Measurements from ENCODE around the gene ELP2. TPM values are rescaled to one million over a fixed set of nuclear protein-coding genes. Genes with fewer than 3 reads are reported as not detected.

ELP2 gene
- total RNA-seq, 6 donors from 2014 or later, result 33.1 to 91.5 (median 58.3) TPM

DNA sequence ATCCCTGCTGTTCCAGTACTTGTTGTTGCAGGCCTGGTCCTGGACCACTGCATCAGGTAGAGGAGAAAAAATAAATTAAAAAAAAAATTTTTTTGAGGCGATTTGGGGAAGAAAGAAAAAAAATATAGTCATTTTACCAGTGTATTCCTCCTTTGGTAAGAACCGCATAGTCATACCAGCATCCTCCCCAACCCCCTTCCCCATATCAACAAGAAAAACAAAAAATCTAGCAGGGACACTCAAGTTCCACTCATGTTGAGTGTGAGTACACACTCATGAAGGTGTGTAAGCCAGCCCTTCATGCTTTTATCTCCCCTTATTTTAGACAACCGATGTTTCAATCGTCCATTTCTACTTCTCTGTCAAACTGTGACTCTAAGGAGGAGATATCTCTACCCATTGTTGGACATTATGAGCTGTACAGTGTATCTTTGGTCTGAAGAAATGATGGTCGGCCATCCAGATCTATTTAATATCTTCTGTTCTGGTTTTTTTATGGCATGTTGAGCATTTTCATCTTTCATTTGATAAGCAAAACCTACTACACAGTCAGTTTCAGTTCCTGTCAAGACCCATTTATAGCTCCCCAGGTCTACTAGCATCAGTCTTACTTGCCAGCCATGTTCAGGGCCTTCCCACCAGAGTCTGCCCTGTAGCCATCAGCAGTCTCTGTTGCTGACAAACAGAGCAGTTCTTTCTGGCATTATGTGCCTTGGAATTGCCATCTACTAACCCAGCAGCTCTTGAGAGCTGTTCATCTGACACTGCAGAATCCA lies 20.0 kb downstream of the ELP2 start:
- TF ChIP-seq POLR2AphosphoS5 (IDR thresholded peaks at IDR 0.05) (no peak), POLR2A (IDR thresholded peaks at IDR 0.05) (no peak), EP300 (IDR thresholded peaks at IDR 0.05) (no peak)
- TF ChIP-seq, protein P1, sequence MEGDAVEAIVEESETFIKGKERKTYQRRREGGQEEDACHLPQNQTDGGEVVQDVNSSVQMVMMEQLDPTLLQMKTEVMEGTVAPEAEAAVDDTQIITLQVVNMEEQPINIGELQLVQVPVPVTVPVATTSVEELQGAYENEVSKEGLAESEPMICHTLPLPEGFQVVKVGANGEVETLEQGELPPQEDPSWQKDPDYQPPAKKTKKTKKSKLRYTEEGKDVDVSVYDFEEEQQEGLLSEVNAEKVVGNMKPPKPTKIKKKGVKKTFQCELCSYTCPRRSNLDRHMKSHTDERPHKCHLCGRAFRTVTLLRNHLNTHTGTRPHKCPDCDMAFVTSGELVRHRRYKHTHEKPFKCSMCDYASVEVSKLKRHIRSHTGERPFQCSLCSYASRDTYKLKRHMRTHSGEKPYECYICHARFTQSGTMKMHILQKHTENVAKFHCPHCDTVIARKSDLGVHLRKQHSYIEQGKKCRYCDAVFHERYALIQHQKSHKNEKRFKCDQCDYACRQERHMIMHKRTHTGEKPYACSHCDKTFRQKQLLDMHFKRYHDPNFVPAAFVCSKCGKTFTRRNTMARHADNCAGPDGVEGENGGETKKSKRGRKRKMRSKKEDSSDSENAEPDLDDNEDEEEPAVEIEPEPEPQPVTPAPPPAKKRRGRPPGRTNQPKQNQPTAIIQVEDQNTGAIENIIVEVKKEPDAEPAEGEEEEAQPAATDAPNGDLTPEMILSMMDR (IDR thresholded peaks at IDR 0.05), result no peak
- H3K27me3 ChIP-seq, result no peaks in the 10 kb centered on the region
- no peak overlapping the region for H3K27ac ChIP-seq
- DNase-seq, result no peak
- H3K4me3 ChIP-seq, result no peak overlapping the region
- peaks cover 0 to 98% (median 62%) of the 10 kb centered on the region in 4 donors for H3K36me3 ChIP-seq
- no peaks in the 10 kb centered on the region for H3K9me3 ChIP-seq
- 82 to 84% methylated on average over 5 of the region's 5 CpGs for WGBS, 2 donors
- no peak for ATAC-seq (ENCODE audit: low FRiP score in 2 of 2)
- H3K4me1 ChIP-seq, result no peaks in the 10 kb centered on the region

- ATAC-seq (ENCODE audit: low FRiP score in 2 of 2) (no peak), DNase-seq (no peak)
- TF ChIP-seq EP300 (IDR thresholded peaks at IDR 0.05), result no peak
- no peak for TF ChIP-seq POLR2AphosphoS5 (IDR thresholded peaks at IDR 0.05)
- TF ChIP-seq, protein P1 (IDR thresholded peaks at IDR 0.05), result no peak
- TF ChIP-seq POLR2A (IDR thresholded peaks at IDR 0.05), result no peak
- no peaks in the 10 kb centered on the region for H3K9me3 ChIP-seq
- H3K36me3 ChIP-seq, result peaks cover 11 to 98% (median 52%) of the 10 kb centered on the region in 4 donors
- no peaks in the 10 kb centered on the region for H3K4me1 ChIP-seq
- H3K27ac ChIP-seq, result no peak overlapping the region
- H3K27me3 ChIP-seq, result no peaks in the 10 kb centered on the region
- no peak overlapping the region for H3K4me3 ChIP-seq
- WGBS, 2 donors, result 100% methylated on average over 1 of the region's 1 CpG
Observed at GRCh38 chr18:36152781-36153180, 23.1 kb downstream of the ELP2 start.

GRCh38 chr18:36153203-36153602 lies 23.5 kb downstream of the ELP2 start:
- peak in 1 of 2 donors; percentile 89 for ATAC-seq (ENCODE audit: low FRiP score in 2 of 2)
- no peak overlapping the region for H3K4me3 ChIP-seq
- H3K9me3 ChIP-seq, result no peaks in the 10 kb centered on the region
- TF ChIP-seq POLR2AphosphoS5 (IDR thresholded peaks at IDR 0.05), result no peak
- no peak for TF ChIP-seq EP300 (IDR thresholded peaks at IDR 0.05)
- TF ChIP-seq POLR2A (IDR thresholded peaks at IDR 0.05), result no peak
- TF ChIP-seq, protein P1 (IDR thresholded peaks at IDR 0.05), result no peak
- H3K27me3 ChIP-seq, result no peaks in the 10 kb centered on the region
- DNase-seq, result no peak
- H3K4me1 ChIP-seq, result no peaks in the 10 kb centered on the region
- H3K27ac ChIP-seq, result peak overlapping the region in 1 of 4 donors; percentile 16
- H3K36me3 ChIP-seq, result peaks cover 11 to 94% (median 49%) of the 10 kb centered on the region in 4 donors
- WGBS, 2 donors, result 83 to 86% methylated on average over 4 of the region's 4 CpGs

GRCh38 chr18:36153771-36154170 lies 24.1 kb downstream of the ELP2 start:
- no peaks in the 10 kb centered on the region for H3K4me1 ChIP-seq
- WGBS, 2 donors, result 76 to 85% methylated on average over 2 of the region's 2 CpGs
- H3K36me3 ChIP-seq, result peaks cover 12 to 93% (median 44%) of the 10 kb centered on the region in 4 donors
- ATAC-seq (ENCODE audit: low FRiP score in 2 of 2), result no peak
- H3K9me3 ChIP-seq, result no peaks in the 10 kb centered on the region
- no peak for TF ChIP-seq EP300 (IDR thresholded peaks at IDR 0.05)
- TF ChIP-seq, protein P1 (IDR thresholded peaks at IDR 0.05), result no peak
- TF ChIP-seq POLR2AphosphoS5 (IDR thresholded peaks at IDR 0.05), result no peak
- no peak for TF ChIP-seq POLR2A (IDR thresholded peaks at IDR 0.05)
- no peak for DNase-seq
- no peak overlapping the region for H3K4me3 ChIP-seq
- H3K27ac ChIP-seq, result no peak overlapping the region
- H3K27me3 ChIP-seq, result no peaks in the 10 kb centered on the region
